Mesothelial cell of epicardium (in vitro differentiated cells): Measurements from ENCODE around the gene SHISA5. TPM values are rescaled to one million over a fixed set of nuclear protein-coding genes. Genes with fewer than 3 reads are reported as not detected.

Experiments
- DNase-seq, 2 experiments: peaks; one replicate each; pipeline ENCODE4 v3.0.0; 2021; ENCODE audit warnings: low spot score in 2 of 2; ENCODE audit not compliant: unreplicated experiment in 2 of 2
- H3K27ac Mint-ChIP-seq: 2 replicates; pipeline ENCODE4 v1.8.0; 2021; ENCODE audit warnings: mixed read lengths
- H3K27me3 Mint-ChIP-seq: 2 replicates; pipeline ENCODE4 v1.8.0; 2021; ENCODE audit warnings: low read depth, mixed read lengths
- H3K36me3 Mint-ChIP-seq: 2 replicates; pipeline ENCODE4 v1.8.0; 2021; ENCODE audit warnings: mixed read lengths
- H3K4me1 Mint-ChIP-seq: 2 replicates; pipeline ENCODE4 v1.8.0; 2021; ENCODE audit warnings: mixed read lengths
- H3K4me3 Mint-ChIP-seq: 2 replicates; pipeline ENCODE4 v1.8.0; 2021; ENCODE audit warnings: mild to moderate bottlenecking, moderate library complexity, mixed read lengths
- H3K9me3 Mint-ChIP-seq: 2 replicates; pipeline ENCODE4 v1.8.0; 2021; ENCODE audit warnings: mixed read lengths
- CTCF ChIP-seq: fragments of 200-600 bp; sonication (generic); IDR thresholded peaks from one replicate; pipeline ENCODE4 v1.5.0; 2021; ENCODE audit warnings: antibody characterized with exemption; ENCODE audit not compliant: unreplicated experiment
- total RNA-seq: library from RNA; stranded (reverse); gene quantifications from 3 replicates; pipeline ENCODE4 v1.2.1, GENCODE V29; 2021

SHISA5 gene
- total RNA-seq, 1 donor from 2014 or later, result 154 TPM

DNA sequence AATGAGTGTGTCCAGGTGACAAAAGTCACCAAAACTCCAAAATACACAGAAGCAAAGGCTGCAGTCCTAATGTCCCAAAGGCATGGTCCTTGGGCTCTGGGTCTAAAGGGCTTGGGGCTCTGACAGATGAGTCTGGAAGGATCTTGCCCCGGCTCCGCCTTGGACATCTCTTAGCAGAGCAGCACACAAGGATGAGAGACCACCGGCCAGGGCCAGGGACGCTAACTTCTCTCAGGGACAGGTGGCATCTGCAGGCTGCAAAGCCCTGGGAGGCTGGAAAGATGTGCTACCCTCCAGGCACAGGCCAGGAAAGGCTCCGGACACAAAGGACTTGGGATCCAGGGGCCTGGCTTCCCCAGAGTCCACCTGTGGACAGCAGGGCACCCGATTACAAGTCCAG, 14.1 kb upstream of the SHISA5 start:
- Mint-ChIP-seq H3K4me1 (peaks cover 5% of the 10 kb centered on the region), H3K27me3 (no peaks in the 10 kb centered on the region), H3K4me3 (no peak overlapping the region), H3K27ac (peak overlapping the region; percentile 89), H3K36me3 (peaks cover 3% of the 10 kb centered on the region), H3K9me3 (no peaks in the 10 kb centered on the region)
- DNase-seq, result no peak
- no peak for TF ChIP-seq CTCF

GRCh38 chr3:48516571-48516970, 12.6 kb upstream of the SHISA5 start:
- Mint-ChIP-seq H3K4me1 (peaks cover 5% of the 10 kb centered on the region), H3K27ac (no peak overlapping the region), H3K36me3 (peaks cover 3% of the 10 kb centered on the region), H3K4me3 (no peak overlapping the region), H3K27me3 (no peaks in the 10 kb centered on the region), H3K9me3 (no peaks in the 10 kb centered on the region)
- DNase-seq, result no peak
- no peak for TF ChIP-seq CTCF

DNA sequence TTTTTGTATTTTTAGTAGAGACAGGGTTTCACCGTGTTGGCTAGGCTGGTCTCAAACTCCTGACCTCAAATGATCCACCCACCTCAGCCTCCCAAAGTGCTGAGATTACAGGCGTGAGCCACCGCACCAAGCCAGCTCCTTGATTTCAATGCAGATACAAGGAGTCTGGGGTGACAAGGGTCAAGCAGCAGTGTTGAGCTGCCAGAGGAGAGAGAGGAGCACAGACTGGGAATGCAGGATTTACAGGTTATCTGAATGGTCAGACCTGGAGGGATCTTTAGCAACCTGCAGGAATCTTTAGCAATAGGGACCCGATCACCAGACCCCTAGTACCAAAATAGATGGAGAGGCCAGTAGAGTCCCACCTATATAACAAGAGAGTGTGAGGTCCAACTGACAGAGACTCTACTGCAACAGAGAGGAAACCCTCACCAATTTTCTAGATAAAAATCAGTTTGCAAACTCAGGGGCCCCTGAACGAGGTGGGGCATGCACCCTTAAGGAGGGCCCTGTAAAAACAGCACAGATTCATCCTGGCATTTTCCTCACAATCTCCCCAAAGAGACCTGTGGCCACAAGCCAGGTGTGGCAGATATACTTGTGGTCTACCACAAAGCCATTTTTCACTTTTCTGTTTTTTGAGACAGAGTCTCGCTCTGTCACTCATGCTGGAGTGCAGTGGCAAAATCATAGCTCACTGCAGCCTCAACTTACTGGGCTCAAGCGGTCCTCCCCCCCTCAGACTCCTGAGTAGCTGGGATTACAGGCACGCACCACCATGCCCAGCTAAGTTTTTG, 10.7 kb upstream of the SHISA5 start:
- no peak for DNase-seq
- Mint-ChIP-seq H3K4me3 (no peak overlapping the region), H3K36me3 (no peaks in the 10 kb centered on the region), H3K27me3 (no peaks in the 10 kb centered on the region), H3K4me1 (peaks cover 5% of the 10 kb centered on the region), H3K9me3 (no peaks in the 10 kb centered on the region), H3K27ac (no peak overlapping the region)
- TF ChIP-seq CTCF, result no peak

- H3K27ac Mint-ChIP-seq, result no peak overlapping the region
- TF ChIP-seq CTCF, result no peak
Observed at GRCh38 chr3:48511551-48511950, 7.6 kb upstream of the SHISA5 start.

DNA sequence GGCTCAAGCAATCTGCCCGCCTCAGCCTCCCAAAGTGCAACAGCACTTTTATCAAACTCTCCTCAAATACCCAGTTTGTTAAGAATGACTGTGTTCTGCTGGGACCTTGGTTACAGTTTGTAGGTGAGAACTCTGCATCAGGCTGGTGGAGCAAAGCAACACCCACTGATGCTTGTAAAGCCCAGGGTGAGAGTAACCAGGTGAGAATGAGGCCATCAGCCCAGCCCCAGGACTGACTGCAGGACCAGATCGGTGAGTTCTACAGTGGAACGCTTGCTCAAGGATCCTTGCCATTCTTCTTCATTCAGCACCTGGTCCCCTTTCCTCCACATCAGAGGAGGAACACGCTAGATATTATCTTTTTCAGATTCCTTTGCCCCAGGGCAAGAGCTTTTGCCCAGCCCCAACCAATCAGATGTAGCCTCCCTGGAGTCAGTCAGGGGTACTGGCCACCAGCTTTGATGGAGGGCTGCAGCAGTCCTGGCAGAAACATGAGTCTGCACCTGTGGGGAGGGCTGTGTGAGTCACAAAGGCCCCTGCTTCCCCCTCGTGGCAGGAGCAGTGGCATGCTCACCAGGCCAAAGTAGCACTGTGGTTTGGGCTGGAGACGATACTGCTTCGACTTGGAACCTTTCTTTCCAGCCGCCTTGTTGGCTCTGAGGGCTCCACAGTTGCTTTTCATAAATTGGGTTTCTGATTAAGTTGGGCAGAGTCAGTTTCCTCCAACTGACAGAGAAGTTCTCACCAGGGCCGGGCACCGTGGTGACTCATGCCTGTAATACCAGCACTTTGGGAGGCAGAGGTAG, 3.5 kb upstream of the SHISA5 start:
- peak overlapping the region; percentile 93 for H3K27ac Mint-ChIP-seq
- no peak for TF ChIP-seq CTCF
- H3K4me3 Mint-ChIP-seq, result no peak overlapping the region
- no peaks in the 10 kb centered on the region for H3K36me3 Mint-ChIP-seq
- H3K9me3 Mint-ChIP-seq, result no peaks in the 10 kb centered on the region
- peak; percentile 56 to 66 for DNase-seq
- H3K27me3 Mint-ChIP-seq, result no peaks in the 10 kb centered on the region
- H3K4me1 Mint-ChIP-seq, result peaks cover 31% of the 10 kb centered on the region

More at GRCh38 chr3:48511551-48511950, 7.6 kb upstream of the SHISA5 start:
- Mint-ChIP-seq H3K9me3 (no peaks in the 10 kb centered on the region), H3K4me3 (no peak overlapping the region), H3K36me3 (no peaks in the 10 kb centered on the region), H3K4me1 (peaks cover 12% of the 10 kb centered on the region), H3K27me3 (no peaks in the 10 kb centered on the region)
- DNase-seq, result no peak
